BJ (cell line): Measurements from ENCODE around the gene TMEM151B. TPM values are rescaled to one million over a fixed set of nuclear protein-coding genes. Genes with fewer than 3 reads are reported as not detected.

Source experiments
- CTCF ChIA-PET: fragments of 350-600 bp; formaldehyde crosslinking; extraction: SDS; loops from one replicate; lab custom pipeline; 2021; ENCODE audit warnings: antibody characterized with exemption, inconsistent platforms; lab: Yijun Ruan, JAX
- POLR2A ChIA-PET: fragments of 300-600 bp; sonication (Branson Sonifier 250); formaldehyde crosslinking; extraction: SDS; loops from one replicate; lab custom pipeline; 2021; ENCODE audit warnings: antibody characterized with exemption; lab: Charles Lee
- DNase-seq: peaks from one replicate; pipeline ENCODE4 v3.0.0-alpha.2; 2011; ENCODE audit warnings: low read depth
- H3K27me3 ChIP-seq: 2 replicates; pipeline ENCODE4 v1.6.0; 2011; ENCODE audit warnings: low read length; ENCODE audit not compliant: control insufficient read depth, insufficient read depth
- H3K36me3 ChIP-seq: 2 replicates; pipeline ENCODE4 v1.5.1; 2011; ENCODE audit warnings: low read length; ENCODE audit not compliant: control insufficient read depth, insufficient read depth
- H3K4me3 ChIP-seq: 2 replicates; pipeline ENCODE4 v1.5.1; 2011; ENCODE audit warnings: low read depth, mild to moderate bottlenecking, control low read depth, low read length
- CTCF ChIP-seq: IDR thresholded peaks from 2 replicates; pipeline ENCODE4 v1.5.1; 2011; ENCODE audit warnings: low read depth, mild to moderate bottlenecking, control low read depth, inconsistent platforms, low read length, moderate library complexity; ENCODE audit not compliant: insufficient read depth
- polyA plus RNA-seq: library from polyadenylated mRNA; depleted of rRNA; stranded (reverse); fragments of >200 nt; gene quantifications from 2 replicates; pipeline ENCODE4 v1.2.3, GENCODE V29; 2011

TMEM151B gene
- polyA plus RNA-seq, 1 experiment: not detected

- TF ChIP-seq CTCF: no peak
- Histone ChIP-seq H3K36me3 (no peaks in the 10 kb centered on the region), H3K4me3 (no peak overlapping the region), H3K27me3 (peaks cover 41% of the 10 kb centered on the region)
- no peak for DNase-seq
- POLR2A ChIA-PET: no interaction called here
- CTCF ChIA-PET: interaction anchor here (0.9 to 8.7 kb wide), 14 partner anchors 9 to 168 kb away, joined by 3 to 138 read pairs (median 8); partner anchors contain the start of genes AARS2 and SLC35B2
Measured at GRCh38 chr6:44269178-44269920, 901 bp upstream of the TMEM151B start.

GRCh38 chr6:44270526-44271405 lies 516 bp downstream of the TMEM151B start:
- no peak for DNase-seq
- H3K36me3 ChIP-seq: no peaks in the 10 kb centered on the region
- no peak overlapping the region for H3K4me3 ChIP-seq
- TF ChIP-seq CTCF: no peak
- peaks cover 42% of the 10 kb centered on the region for H3K27me3 ChIP-seq
- CTCF ChIA-PET: interaction anchor here (1.1 to 8.7 kb wide), 3 partner anchors 42 to 65 kb away, joined by 3 to 138 read pairs (median 8); partner anchors contain the start of gene AARS2
- POLR2A ChIA-PET: no interaction called here

GRCh38 chr6:44271406-44271723 lies 1.1 kb downstream of the TMEM151B start:
- POLR2A ChIA-PET: no interaction called here
- H3K27me3 ChIP-seq: peaks cover 42% of the 10 kb centered on the region
- CTCF ChIA-PET: interaction anchor here (2.1 to 8.7 kb wide), 2 partner anchors 41 to 64 kb away, joined by 8 to 138 read pairs; partner anchors contain the start of gene AARS2
- no peaks in the 10 kb centered on the region for H3K36me3 ChIP-seq
- DNase-seq: no peak
- no peak overlapping the region for H3K4me3 ChIP-seq
- no peak for TF ChIP-seq CTCF

GRCh38 chr6:44271914-44272313 lies 1.7 kb downstream of the TMEM151B start:
- no peak overlapping the region for H3K4me3 ChIP-seq
- H3K27me3 ChIP-seq: peaks cover 42% of the 10 kb centered on the region
- no peaks in the 10 kb centered on the region for H3K36me3 ChIP-seq
- CTCF ChIA-PET: interaction anchor here (0.6 to 8.7 kb wide), 2 partner anchors 64 to 1173 kb away, joined by 3 to 138 read pairs; no protein-coding TSS in a partner anchor
- no peak for DNase-seq
- POLR2A ChIA-PET: no interaction called here
- no peak for TF ChIP-seq CTCF

GRCh38 chr6:44272529-44272928 lies 2.3 kb downstream of the TMEM151B start:
- DNase-seq: no peak
- H3K4me3 ChIP-seq: no peak overlapping the region
- no peak for TF ChIP-seq CTCF
- peaks cover 43% of the 10 kb centered on the region for H3K27me3 ChIP-seq
- CTCF ChIA-PET: interaction anchor here (8.7 kb wide), 1 partner anchor 63 kb away, joined by 138 read pairs; no protein-coding TSS in a partner anchor
- H3K36me3 ChIP-seq: no peaks in the 10 kb centered on the region
- POLR2A ChIA-PET: no interaction called here
